Transverse colon (tissue), 4 donors: ENCODE data around the gene SMAD3. TPM values are rescaled to one million over a fixed set of nuclear protein-coding genes. Genes with fewer than 3 reads are reported as not detected.

ENCODE experiments used
- DNase-seq: peaks from one replicate; pipeline ENCODE4 v3.0.0-alpha.2; 2019
- H3K27ac ChIP-seq, 4 donors: fragments of 200-600 bp; sonication (generic); 2 replicates each; pipeline ENCODE4 v1.5.1; 2016 to 2018; ENCODE audit warnings: inconsistent platforms in 4 of 4
- H3K27me3 ChIP-seq: fragments of 200-600 bp; sonication (generic); 2 replicates; pipeline ENCODE4 v1.5.1; 2017; ENCODE audit warnings: inconsistent platforms
- H3K36me3 ChIP-seq, 4 donors: fragments of 200-600 bp; sonication (generic); 2 replicates each; pipeline ENCODE4 v1.5.1; 2017 to 2019; ENCODE audit warnings: inconsistent platforms in 4 of 4
- H3K4me1 ChIP-seq, 4 donors: fragments of 200-600 bp; sonication (generic); 2 replicates each; pipeline ENCODE4 v1.5.1; 2017 to 2020; ENCODE audit warnings: inconsistent platforms in 4 of 4
- H3K4me3 ChIP-seq, 4 donors: fragments of 200-600 bp; sonication (generic); 1 replicate in 1 of 4; 2 replicates in 3 of 4; pipeline versions ENCODE4 v1.5.1 to v1.6.1; 2017 to 2019; ENCODE audit warnings: inconsistent platforms in 4 of 4
- H3K9me3 ChIP-seq, 2 donors: fragments of 200-600 bp; sonication (generic); 2 replicates each; pipeline ENCODE4 v1.5.1; 2017 to 2019; ENCODE audit warnings: inconsistent platforms in 2 of 2
- CTCF ChIP-seq, 5 experiments: fragments of 200-600 bp in 3 of 5; fragments of 450-650 bp in 2 of 5; sonication (generic) in 3 of 5; IDR thresholded peaks; 1 replicate in 2 of 5; 2 replicates in 3 of 5; pipeline ENCODE4 v1.5.1; 2016 to 2017; ENCODE audit warnings: antibody characterized with exemption in 5 of 5, inconsistent platforms in 3 of 5, mild to moderate bottlenecking in 2 of 5, moderate library complexity in 1 of 5
- EP300 ChIP-seq: sonication (generic); formaldehyde crosslinking; IDR thresholded peaks from one replicate; pipeline ENCODE4 v1.6.1; 2017; ENCODE audit warnings: antibody characterized with exemption, low read depth
- POLR2A ChIP-seq: fragments of 450-650 bp; IDR thresholded peaks from one replicate; pipeline ENCODE4 v1.6.1; 2016; ENCODE audit warnings: antibody characterized with exemption, mild to moderate bottlenecking, moderate library complexity
- POLR2AphosphoS5 ChIP-seq, 3 donors: sonication (generic); formaldehyde crosslinking; IDR thresholded peaks; one replicate each; pipeline ENCODE4 v1.6.1; 2016; ENCODE audit warnings: antibody characterized with exemption in 3 of 3
- WGBS, 2 donors: methylation state at CpG; one replicate each; pipeline ENCODE4 v1.1.5; 2018; ENCODE audit warnings: low coverage in 1 of 2; 5-methylcytosine and 5-hydroxymethylcytosine counted together
- in situ Hi-C, 4 donors: fragments of 200-750 bp; cut with MboI; loops; one replicate each; pipeline versions ENCODE4 v1.15.0 to v1.15.1; 2017; ENCODE audit warnings: low sequenced_read_pairs in 3 of 4, low pct_ligation_motif_present in 1 of 4, low pct_unique_long_range_greater_than_20kb in 1 of 4
- intact Hi-C: fragments of 100-400 bp; cut with DNase I; formaldehyde crosslinking; loops from one replicate; pipeline ENCODE4 v1.15.1; 2023; ENCODE audit warnings: low total_unique reads
- total RNA-seq, 4 donors: library from RNA; depleted of rRNA; stranded (reverse); fragments of >200 nt; gene quantifications; one replicate each; pipeline ENCODE4 v1.1.0, GENCODE V29; 2016

Gene SMAD3
- total RNA-seq, 4 donors from 2014 or later: 30.9 to 65.1 (median 57.0) TPM

DNA sequence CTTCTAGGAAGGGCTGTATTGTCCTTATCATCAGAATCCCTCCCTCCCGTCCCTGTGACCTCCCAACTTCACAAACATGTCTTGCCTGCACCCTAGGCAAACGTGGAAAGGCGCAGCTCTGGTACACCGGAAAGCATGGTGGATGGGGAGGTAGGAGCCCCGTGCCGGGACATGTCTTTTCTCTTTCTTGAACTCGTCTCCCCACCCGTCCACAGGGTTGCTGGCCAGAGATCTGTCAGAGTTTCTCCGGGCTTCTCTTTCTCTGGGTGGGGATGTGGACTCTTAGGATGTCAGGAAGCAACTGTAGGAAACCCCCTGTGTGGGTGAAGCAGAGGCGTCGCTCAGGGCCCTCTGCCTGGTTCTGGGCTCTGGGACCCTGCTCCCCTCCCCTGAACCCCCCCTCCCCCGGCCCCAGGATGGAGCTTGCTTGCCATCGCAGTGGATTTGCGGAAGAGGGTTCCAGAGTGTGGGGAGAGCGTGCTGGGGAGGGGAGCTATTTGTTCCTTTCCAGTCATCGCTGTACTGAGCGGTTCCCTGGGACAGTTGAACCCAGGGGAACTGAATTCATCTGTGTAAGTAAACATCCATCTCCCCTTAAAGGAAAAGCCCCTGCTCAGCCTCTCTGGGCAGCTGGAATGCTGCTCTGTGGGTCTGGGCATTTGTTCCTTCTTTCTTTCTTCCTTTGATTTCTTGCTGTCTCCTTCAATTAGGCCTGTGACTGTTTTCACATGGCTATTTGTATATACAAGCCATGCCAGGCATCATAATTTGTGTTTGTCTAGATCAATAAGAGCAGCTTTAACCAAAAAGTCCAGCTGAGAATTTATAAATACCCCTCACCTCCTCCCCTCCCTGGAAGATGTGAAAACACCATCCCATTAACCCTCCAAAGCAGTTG is 72.8 kb downstream of the SMAD3 start:
- peak overlapping the region in 1 of 4 donors; percentile 21 for H3K4me3 ChIP-seq
- intact Hi-C loops (no loop called here), in situ Hi-C loops (no loop called here)
- H3K27ac ChIP-seq: peak overlapping the region; percentile 68 to 89 (median 80)
- 71 to 74% methylated on average over 8 to 17 of the region's 17 CpGs for WGBS, 2 donors
- no peaks in the 10 kb centered on the region for H3K9me3 ChIP-seq
- no peaks in the 10 kb centered on the region for H3K27me3 ChIP-seq
- no peaks in the 10 kb centered on the region for H3K36me3 ChIP-seq
- TF ChIP-seq CTCF (IDR thresholded peaks at IDR 0.05) (no peak), EP300 (no peak), POLR2AphosphoS5 (IDR thresholded peaks at IDR 0.05) (no peak), POLR2A (no peak)
- H3K4me1 ChIP-seq: peaks cover 51 to 100% (median 65%) of the 10 kb centered on the region in 4 donors
- DNase-seq: no peak

DNA sequence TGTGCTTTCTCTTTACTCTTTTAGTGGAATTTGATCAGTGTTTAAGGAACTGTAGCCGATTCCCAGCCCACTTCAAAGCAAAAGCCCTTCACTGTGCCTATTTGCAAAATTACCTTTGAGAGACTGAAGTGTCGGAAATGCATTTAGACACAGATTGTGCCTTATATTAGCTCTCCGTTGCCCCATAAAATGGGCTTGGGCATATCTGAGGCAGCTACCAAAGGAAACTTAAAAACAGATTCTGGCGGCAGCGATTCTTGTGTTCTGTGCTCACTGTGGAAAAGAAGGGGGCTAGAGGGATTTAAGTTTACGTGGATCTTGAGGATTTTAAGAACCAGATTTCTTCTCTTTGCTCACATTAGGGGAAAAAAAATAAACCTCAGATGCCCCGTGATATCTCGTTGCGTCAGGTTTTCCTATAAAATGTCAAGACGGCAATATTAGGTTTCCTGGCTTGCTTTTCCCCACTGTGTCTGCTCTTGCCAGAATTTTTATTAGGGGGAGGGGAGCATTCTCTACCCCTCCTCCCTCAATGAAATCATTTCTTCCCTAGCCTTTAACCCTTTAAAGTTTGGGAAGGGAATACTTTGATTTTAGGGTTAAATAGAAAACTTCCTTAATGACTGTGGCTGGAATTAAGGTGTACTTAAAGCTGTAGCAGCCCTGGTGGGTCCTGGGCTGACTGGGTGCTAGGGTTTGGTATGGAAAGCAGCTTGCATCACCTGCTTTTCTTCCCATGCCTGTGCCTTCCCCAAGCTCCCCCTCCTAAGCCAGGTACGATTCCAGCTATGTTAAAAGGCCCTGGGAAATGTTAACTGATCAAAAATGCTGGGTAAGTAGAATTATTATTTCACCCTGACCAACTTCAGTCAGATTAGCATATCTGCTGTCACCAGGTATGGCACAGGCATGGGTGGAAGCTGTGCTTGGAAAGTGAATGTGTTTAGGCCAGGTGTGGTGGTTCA is 73.8 kb downstream of the SMAD3 start:
- Histone ChIP-seq H3K9me3 (no peaks in the 10 kb centered on the region), H3K4me1 (peaks cover 43 to 99% (median 65%) of the 10 kb centered on the region in 4 donors), H3K4me3 (no peak overlapping the region), H3K27me3 (no peaks in the 10 kb centered on the region), H3K27ac (peak overlapping the region; percentile 68 to 89 (median 80)), H3K36me3 (no peaks in the 10 kb centered on the region)
- in situ Hi-C loops: no loop called here
- TF ChIP-seq POLR2A: no peak
- TF ChIP-seq CTCF (IDR thresholded peaks at IDR 0.05): no peak
- TF ChIP-seq EP300: no peak
- no peak for TF ChIP-seq POLR2AphosphoS5 (IDR thresholded peaks at IDR 0.05)
- no peak for DNase-seq
- 70 to 78% methylated on average over 10 to 11 of the region's 11 CpGs for WGBS, 2 donors
- intact Hi-C loops: no loop called here

DNA sequence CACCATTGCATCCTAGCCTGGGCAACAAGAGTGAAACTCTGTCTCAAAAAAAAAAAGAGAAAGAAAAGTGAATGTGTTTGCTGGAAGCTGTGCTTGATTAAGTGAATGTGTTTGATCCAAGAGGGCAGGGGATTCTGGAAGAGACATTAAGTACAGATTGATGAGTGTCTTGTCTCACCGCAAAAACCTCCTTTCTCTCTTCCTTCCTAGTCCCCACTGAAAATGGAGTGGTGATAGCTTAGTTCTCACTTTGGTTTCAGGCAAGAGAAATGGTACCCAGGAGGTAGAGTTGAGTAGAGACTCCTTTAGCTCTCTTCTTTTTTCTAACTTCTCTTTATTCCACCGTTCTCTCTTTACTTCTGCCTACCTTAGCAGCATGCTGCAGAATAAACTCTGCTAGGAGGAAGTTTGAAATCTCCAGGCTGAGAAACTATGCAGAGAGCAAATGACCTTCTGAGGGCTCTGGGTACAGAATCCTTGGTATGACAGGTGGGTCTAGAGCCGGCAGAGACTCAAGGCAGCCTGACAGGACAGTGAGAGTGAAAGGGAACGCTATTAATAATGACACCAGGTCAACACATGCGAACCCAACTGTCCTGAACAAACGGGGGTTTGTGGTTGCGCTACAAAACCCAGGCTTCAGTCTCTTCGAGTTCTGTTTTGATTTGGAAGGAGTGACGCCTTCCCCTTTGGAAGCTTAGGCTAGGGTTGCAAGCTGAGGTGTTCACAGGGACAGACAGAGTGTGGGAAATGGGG is 74.9 kb downstream of the SMAD3 start:
- intact Hi-C loops (no loop called here), in situ Hi-C loops (no loop called here)
- Histone ChIP-seq H3K27ac (no peak overlapping the region), H3K36me3 (no peaks in the 10 kb centered on the region), H3K27me3 (no peaks in the 10 kb centered on the region), H3K9me3 (no peaks in the 10 kb centered on the region), H3K4me3 (no peak overlapping the region), H3K4me1 (peaks cover 42 to 99% (median 62%) of the 10 kb centered on the region in 4 donors)
- no peak for TF ChIP-seq CTCF (IDR thresholded peaks at IDR 0.05)
- TF ChIP-seq POLR2AphosphoS5 (IDR thresholded peaks at IDR 0.05): no peak
- TF ChIP-seq EP300: no peak
- TF ChIP-seq POLR2A: no peak
- WGBS, 2 donors: 63 to 82% methylated on average over 3 to 9 of the region's 9 CpGs
- DNase-seq: no peak
